Measurements from ENCODE around the gene ATP6V1B1. TPM values are rescaled to one million over a fixed set of nuclear protein-coding genes. Genes with fewer than 3 reads are reported as not detected.

The ATP6V1B1 gene
- total RNA-seq, 1 donor from 2014 or later, result not detected

- peaks cover 100% of the 10 kb centered on the region for H3K27me3 ChIP-seq (ENCODE audit: low read depth)
- H3K27ac ChIP-seq (replicated peaks), result no peak overlapping the region
- peak overlapping the region; percentile 47 for H3K4me3 ChIP-seq
- no peak for DNase-seq
- TF ChIP-seq CTCF (IDR thresholded peaks at IDR 0.05; ENCODE audit: borderline replicate concordance), result no peak
- H3K36me3 ChIP-seq, result no peaks in the 10 kb centered on the region
- no peaks in the 10 kb centered on the region for H3K9me3 ChIP-seq (replicated peaks)
- intact Hi-C loops (cut with micrococcal nuclease), result no loop called here
- peaks cover 36% of the 10 kb centered on the region for H3K4me1 ChIP-seq
Observed at GRCh38 chr2:70888923-70889715, 46.6 kb upstream of the ATP6V1B1 start.

- no peaks in the 10 kb centered on the region for H3K9me3 ChIP-seq (replicated peaks)
- H3K4me3 ChIP-seq, result no peak overlapping the region
- H3K27me3 ChIP-seq (ENCODE audit: low read depth), result peaks cover 100% of the 10 kb centered on the region
- intact Hi-C loops (cut with micrococcal nuclease), result no loop called here
- no peaks in the 10 kb centered on the region for H3K36me3 ChIP-seq
- no peak overlapping the region for H3K27ac ChIP-seq (replicated peaks)
- H3K4me1 ChIP-seq, result peaks cover 36% of the 10 kb centered on the region
- DNase-seq, result no peak
- TF ChIP-seq CTCF (IDR thresholded peaks at IDR 0.05; ENCODE audit: borderline replicate concordance), result no peak
Observed at GRCh38 chr2:70889716-70890037, 46.0 kb upstream of the ATP6V1B1 start.

- Histone ChIP-seq H3K27ac (replicated peaks) (no peak overlapping the region), H3K9me3 (replicated peaks) (no peaks in the 10 kb centered on the region), H3K36me3 (no peaks in the 10 kb centered on the region), H3K4me3 (no peak overlapping the region), H3K4me1 (peaks cover 36% of the 10 kb centered on the region), H3K27me3 (ENCODE audit: low read depth) (peaks cover 100% of the 10 kb centered on the region)
- intact Hi-C loops (cut with micrococcal nuclease), result no loop called here
- TF ChIP-seq CTCF (IDR thresholded peaks at IDR 0.05; ENCODE audit: borderline replicate concordance), result no peak
- DNase-seq, result no peak
Observed at GRCh38 chr2:70890469-70891065, 45.1 kb upstream of the ATP6V1B1 start.

- Histone ChIP-seq H3K4me3 (no peak overlapping the region), H3K27ac (replicated peaks) (no peak overlapping the region), H3K27me3 (ENCODE audit: low read depth) (peaks cover 100% of the 10 kb centered on the region), H3K36me3 (no peaks in the 10 kb centered on the region), H3K9me3 (replicated peaks) (no peaks in the 10 kb centered on the region), H3K4me1 (peaks cover 30% of the 10 kb centered on the region)
- DNase-seq, result no peak
- no peak for TF ChIP-seq CTCF (IDR thresholded peaks at IDR 0.05; ENCODE audit: borderline replicate concordance)
- intact Hi-C loops (cut with micrococcal nuclease), result no loop called here
Observed at GRCh38 chr2:70891572-70892357, 43.9 kb upstream of the ATP6V1B1 start.

- no peak for DNase-seq
- TF ChIP-seq CTCF (IDR thresholded peaks at IDR 0.05; ENCODE audit: borderline replicate concordance), result no peak
Observed at GRCh38 chr2:70892750-70893149, 43.0 kb upstream of the ATP6V1B1 start.

More at GRCh38 chr2:70892750-70893149, 43.0 kb upstream of the ATP6V1B1 start:
- Histone ChIP-seq H3K36me3 (no peaks in the 10 kb centered on the region), H3K4me3 (no peak overlapping the region), H3K9me3 (replicated peaks) (no peaks in the 10 kb centered on the region), H3K27ac (replicated peaks) (no peak overlapping the region), H3K27me3 (ENCODE audit: low read depth) (peaks cover 100% of the 10 kb centered on the region), H3K4me1 (peaks cover 20% of the 10 kb centered on the region)
- intact Hi-C loops (cut with micrococcal nuclease), result no loop called here
